Activated T-helper 1 cell treated with anti-CD3 and anti-CD28 coated beads, Interleukin-2, amount 50 U/mL, for 16 hours (primary cell): Measurements from ENCODE around the gene PLCG1.

Source experiments
- DNase-seq, 2 donors: peaks; one replicate each; pipeline ENCODE4 v3.0.0-alpha.2; 2020; ENCODE audit warnings: low read depth in 1 of 2, low spot score in 1 of 2

The PLCG1 gene

DNA sequence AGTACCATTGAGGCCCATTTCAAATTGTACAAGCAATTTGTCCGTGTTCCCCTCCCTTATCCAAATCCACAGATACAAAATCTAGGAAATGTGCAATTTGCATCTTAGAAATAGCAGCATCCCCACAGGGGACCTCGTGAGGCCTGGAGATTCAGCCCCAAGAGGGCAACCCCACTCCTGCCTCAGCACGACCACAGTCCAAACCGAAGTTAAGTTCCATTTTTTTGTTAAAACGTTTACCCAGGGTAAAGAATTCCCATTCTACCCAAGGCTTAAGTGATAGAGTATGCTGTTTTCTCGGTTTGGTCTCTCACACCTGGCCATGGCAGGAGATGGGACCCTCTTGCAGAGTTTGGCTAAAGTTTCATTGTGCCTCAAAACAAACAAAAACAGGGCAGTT lies 41.2 kb downstream of the PLCG1 start:
- DNase-seq: no peak

DNA sequence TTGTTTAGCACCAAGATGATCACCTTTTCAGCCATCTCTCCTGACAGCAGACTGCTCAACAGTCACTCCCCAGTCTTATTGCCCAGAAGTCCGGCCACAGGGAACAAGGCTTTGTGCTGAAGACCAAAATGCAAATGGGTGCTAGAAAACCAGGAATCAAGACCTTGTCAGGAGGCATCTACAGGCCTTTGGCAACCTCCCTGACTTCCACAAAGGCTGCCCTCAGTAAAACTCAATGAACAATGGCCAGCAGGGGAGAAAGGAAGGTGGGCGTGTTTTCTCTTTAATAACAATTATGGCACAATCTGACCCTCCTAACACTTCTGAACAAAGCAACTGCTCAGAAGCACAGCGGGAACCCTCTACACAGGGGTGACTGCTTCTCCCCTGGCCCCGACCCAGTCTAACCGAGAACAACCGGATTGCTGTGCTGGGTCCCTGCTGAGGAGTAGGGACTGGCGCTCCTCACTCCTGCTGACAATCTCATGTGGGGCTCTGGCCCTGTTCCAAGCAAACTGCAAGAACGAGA lies 41.6 kb downstream of the PLCG1 start:
- no peak for DNase-seq

DNA sequence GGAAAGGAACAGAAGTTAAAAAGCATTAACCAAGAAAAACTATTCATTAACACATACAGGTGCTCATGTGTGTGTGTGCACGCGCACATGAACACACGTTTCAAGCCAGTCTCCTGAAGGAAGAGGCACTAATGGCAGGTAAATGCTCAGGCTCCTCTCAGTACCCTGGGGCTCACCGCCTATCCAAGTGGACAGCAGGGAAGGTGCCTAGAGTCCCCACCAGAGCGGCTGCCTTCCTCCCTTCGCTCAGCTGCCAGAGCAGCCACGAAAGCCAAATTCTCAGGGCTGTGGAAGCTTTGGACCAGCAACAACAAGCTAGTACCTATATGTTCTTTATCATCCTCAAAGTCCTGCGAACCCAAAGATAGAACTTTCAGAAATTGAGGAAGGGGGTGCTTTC lies 42.6 kb downstream of the PLCG1 start:
- no peak for DNase-seq

DNA sequence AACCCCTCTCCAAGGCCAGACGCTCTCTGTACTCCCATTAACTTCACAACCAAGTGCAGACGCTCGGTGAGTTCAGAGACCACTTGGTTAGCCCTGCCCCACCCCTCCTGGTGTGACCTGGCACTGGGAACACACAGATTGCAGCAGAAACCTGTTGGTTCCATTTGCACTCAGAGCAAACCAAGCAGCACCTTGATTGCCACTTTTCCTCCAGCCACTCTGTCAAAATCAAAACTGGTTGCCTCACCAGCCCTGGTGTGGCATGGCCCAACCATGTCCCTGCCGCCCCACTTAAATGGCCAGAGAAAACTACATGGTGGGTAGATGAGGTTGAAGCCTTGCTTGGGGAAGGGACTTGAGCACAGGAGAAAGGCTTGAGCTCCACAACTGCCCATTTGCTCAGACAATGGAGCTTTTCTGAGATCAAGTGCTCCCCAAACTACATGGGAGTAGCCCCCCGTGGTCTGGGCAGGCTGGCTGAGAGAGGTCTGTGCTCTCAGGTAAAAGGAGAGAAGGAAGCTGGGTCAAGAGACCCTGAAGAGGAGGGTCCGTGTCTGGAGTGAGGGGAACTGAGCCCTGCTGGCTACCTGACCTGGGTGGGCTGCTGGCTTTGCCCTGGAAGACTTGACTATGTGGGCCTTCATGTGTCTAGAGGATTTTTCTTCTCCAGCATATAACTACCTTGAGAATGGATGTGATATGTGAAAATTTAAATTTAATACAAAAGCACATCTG lies 43.4 kb downstream of the PLCG1 start:
- no peak for DNase-seq

DNA sequence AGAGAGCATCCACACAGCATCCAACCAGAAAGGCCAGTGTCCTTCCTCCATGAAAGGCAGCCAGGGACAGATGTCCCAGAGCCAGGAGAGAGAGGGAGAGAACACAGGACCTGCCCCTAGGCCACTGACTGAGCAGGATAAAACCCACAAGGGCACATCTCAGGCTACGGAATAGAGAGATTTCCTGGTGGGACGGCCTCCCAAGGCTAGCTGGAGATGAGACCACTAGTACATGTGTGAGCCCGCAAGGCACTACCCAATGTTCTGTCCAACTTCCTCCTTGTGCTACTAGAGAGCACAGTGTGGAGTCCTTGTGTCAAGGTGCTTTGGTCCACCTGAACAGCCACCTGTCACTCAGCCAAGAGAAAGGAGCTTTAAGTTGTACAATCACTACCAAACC lies 44.2 kb downstream of the PLCG1 start:
- no peak for DNase-seq

DNA sequence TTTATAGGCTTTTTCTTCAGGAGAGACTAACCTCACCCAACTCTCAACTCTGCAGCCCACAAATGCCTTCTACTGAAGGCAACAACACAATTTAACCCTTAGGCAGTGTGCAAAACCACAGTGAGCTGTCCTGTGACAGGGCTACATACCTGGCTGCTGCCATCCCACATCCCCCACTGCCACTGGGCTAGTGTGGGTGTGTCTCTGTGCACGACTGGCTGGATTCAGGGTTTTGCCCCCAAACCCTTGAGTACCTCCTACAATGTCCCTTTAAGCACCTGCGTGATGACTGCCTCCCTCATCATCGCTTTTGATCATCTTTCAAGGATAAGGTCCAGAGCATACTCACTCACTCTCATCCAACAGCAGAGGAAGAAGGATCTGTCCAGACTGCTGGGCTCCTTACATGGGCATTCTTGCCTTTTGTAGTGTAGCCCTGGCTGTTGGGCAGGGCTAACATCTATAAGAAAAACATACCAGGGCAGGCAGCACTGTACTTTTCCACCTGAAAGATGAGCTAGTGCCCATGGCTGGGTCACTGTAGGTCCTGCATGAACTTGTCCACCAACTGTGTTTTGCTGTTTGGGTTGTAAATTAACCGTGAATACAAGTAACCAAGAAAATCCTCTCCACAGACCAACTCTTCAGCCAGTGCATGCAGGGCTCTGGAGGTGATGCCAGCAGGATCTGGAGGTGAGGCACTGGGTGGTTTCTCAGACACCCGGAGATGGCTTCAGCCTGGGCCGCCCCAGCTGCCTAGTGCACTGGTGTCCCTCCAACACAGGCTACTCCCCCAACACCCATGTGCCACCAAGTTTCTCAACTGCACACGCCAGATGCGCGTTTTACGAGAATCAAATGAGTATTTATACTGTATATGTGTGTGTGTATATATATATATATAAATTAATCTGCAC lies 45.2 kb downstream of the PLCG1 start:
- no peak for DNase-seq

DNA sequence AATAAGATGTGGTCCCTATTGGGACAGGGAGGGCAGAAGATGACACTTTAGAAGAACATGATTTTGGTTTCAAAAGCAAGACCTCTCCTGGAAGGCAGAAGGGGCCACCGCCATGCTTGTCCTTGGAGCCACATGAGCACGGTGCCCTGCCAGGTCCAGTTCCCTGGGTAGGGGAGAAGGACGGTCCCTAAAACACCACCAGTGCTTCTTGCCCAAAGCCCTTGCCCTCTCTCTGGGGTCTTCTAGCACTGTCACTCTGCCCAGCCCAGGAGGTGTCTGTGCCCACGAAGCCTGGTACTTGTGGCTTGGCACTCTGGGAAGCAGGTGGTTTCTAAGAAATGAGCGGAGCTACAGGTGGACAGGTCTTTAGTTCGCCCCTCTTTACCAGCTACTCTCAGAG lies 46.0 kb downstream of the PLCG1 start:
- DNase-seq: no peak

DNA sequence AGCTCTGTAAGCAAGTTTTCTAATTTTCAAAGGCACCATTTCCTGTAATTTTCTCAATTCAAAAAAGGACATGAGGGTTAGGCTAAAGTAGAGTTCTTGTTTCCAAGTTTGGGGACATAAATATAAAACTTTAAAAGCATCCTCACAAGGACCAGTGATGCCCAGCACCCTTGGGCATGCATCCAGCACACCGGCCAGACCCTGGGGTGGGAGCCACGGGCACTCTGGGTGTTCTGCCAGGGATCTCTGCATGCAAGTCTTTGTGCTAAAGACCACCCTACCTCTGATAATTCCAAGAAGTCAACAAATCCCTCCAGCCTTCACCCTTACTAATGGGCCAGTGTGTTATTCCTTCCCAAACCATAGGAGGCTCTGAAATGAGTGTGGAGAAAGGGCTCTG lies 46.5 kb downstream of the PLCG1 start:
- no peak for DNase-seq

DNA sequence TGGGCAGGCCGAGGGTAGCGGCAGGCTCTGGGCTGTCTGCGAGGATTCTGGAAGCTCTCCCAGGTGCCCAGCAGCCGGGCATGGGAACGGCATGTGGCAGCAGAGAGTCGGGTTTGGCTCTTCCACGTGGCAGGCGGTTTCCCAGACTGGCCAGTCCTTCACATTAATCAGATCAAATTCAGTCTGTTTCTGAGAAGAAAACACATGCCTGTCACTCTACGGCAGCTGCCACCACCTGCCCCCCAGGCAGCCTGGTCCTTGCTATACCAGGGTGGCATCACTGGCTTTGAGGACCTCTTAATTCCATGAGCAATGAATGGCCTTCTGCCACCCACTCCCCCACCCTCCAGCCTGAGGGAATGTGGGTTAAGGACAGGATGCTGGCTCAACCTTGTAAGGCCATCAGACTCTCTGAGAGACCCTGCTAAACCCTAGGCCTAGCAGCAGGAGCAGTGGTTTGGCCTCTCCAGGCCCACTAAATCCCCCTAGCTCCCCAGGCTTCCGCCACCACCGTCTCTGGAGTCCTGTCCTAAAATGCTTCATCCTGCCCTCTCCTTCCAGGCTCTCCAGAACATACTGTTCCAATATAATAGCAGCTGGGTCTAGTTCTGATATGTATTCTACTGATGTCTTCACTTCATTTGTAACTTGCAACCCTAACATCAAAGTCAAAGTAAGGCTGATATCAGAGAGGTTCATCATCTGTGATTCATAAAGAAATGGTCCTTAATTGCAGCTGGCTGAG lies 47.8 kb downstream of the PLCG1 start:
- DNase-seq: no peak

DNA sequence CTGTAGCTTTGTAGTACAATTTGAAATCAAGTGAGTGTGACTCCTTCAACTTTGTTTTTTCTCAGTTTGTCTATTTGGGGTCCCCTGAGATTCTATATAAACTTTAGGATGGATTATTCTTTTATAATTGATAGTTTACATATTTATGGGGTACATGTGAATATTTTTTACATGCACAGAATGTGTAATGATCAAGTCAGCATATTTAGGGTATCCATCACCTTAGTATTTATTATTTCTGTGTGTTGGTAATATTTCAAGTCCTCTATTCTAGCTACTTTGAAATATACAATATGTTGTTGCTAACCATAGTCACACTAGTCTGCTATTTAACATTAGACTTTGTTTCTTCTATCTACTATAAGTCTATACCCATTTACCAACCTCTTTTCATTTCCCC lies 50.3 kb downstream of the PLCG1 start:
- no peak for DNase-seq

DNA sequence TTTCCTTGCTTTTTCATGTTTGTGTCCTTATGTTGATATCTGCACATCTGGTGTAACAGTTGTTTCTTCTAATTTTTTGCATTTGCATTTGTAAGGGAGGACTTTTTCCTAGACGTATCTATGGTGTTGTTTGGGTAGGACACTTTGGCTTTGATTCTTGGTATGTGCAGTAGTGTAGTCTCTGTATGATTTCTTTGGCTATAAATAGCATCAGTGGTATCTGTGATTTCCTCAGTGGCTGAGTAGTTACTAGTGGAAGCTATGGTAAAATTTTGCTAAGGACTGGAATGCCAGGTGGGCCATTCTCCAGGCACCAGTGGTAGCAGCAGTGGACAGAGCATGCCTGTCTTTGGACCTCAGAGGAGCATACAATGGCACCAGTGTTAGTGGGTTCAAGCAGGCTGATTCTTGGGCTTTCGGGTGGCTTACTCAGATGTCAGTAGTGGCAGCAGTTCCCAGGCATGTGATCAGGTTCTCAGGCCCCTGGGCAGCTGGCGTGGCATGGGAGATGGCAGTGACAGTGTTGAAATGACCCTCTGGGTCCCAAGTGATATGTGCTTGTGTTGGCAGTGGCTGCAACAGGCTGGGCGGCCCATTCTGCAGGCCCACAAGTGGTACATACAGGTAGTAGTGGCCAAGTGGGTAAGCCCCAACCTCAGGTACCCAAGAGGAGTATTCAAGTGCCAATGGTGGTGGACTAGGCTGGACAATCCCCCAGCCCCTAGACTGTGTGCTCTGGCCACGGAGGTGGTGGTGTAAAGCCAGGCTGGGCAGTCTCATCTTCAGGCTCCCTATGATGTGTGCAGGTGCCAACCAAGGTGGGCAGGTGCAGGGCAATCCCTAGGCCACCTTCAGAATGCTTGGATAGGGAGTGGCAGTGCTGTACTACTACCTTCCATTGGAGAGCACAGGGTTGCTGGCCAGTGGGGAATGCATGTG lies 54.5 kb downstream of the PLCG1 start:
- DNase-seq: no peak

DNA sequence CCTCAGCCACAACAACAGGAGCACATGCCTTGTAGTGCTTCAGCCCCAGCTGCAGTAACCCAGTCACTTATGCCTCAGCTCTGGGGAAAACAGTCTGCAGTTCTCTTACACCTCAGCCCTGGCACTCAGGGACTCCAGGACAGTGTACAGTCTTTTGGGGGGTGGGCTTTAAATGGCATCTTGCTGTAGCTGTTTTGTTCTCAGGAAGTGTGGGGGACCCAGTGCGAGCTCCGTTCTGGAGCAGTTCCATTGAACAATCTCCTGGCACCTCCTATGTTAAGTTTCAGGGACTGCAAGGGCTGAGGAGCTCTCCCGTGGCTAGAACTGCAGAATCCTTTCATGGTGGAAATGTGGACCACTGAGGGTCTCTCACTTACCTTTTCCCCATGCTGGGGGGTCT lies 55.2 kb downstream of the PLCG1 start:
- no peak for DNase-seq

DNA sequence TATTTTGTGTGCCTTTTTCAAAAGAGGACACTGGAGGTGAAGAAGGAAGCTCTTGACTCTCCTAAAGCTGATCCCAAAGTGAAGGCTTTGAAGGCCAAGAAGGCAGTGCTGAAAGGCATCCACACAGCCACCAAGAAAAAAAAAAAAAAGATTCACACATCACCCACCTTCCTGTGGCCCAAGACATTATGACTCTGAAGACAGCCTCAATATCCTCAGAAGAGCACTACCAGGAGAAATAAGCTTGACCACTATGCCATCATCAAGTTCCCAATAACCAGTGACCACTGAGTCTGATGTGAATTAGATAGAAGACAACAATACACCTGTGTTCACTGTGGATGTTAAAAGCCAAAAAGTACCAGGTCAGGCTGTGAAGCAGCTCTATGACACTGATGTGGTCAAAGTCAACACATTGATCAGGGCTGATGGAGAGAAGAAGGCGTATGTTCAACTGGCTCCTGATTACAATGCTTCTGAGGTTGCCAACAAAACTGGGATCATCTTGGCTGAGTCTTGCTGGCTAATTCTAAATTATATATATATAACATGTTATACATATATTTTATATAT lies 59.4 kb downstream of the PLCG1 start:
- no peak for DNase-seq

DNA sequence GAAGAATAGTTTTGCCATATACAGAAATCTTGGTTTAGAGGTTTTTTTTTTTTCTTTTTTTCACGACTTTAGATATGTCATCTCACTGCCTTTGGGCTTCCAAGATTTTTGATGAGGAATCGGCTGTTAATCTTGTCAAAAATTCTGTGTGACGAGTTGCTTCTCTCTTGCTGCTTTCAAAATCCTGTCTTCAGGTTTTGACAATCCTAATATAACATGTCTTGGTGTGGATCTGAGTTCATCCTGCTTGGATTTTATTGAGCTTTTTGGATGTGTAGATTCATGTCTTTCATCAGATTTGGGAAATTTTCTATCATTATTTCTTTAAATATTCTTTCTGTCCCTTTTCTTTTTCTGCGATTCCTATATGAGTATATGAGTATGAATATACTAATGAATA lies 61.1 kb downstream of the PLCG1 start:
- no peak for DNase-seq

DNA sequence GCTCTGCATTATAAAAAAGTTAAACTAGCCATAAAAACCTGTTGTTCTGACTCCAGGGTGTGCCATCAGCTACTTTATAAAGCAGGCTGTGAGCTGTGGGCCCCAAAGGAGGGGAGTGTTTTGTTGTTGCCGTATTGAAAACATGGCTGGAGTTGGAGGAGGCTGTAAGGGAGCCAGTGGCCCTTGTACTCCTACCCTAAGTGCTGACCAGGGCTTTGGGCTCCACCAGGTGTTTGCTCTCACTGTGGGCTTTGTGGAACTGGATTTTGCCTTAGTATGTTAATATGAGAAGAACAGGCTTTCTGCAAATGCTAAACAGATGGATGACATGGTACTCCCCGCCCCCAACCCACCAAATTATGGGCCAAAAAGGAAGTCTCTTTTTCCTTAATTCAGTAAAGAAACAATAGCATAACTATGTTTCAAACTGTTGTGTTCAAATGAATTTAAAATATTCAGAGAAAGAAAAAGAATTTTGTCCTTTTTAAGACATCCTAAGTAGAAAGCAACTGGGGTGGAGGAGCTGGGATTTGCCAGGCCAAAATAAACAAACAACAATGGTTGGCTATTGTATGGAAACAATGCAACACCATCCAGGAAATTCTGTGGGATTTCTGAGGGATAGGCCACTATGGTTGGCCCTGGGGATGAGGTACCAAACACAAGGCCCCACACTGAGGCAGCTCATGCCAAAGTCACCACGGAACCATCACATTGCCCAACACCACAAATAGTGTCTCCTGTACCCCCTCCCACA lies 63.3 kb downstream of the PLCG1 start:
- DNase-seq: no peak

DNA sequence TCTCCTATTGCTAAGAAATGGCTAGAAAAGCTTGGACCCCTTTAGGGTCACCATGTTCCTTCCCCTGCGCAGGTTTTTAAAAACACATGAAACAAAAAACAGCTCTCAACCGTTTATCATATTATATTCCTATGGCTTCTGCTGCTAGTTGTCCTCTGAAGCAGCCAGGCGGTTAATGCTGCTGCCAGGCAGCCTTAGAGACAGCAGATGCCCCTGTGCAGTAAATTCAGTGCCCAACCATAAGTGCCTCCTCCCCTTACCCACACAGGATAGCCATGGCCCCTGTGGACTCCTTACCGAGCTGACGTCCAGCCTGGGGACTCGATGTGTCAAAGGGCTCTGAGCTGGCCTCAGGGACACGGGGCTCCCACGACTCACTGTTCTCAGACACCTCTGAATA lies 64.4 kb downstream of the PLCG1 start:
- DNase-seq: no peak

DNA sequence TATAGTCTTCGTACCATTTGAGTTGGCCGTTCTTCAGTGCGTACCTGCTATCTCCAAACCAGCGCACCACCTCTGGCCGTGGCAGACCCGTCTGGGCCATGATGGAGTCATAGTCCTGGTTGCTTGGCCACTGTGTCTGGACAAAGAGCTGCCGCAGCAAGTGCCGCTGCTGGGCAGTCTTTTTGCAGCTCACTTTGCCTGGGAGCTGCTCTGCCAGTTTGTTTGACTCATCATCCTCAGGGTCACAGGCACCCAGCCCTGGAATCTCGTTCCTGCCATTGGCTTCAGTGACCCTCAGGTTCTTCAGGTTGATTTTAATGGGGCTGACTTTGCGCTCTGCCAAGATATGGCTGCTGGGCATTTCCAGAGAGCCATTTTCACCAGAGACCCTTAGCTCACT lies 65.1 kb downstream of the PLCG1 start:
- DNase-seq: no peak

DNA sequence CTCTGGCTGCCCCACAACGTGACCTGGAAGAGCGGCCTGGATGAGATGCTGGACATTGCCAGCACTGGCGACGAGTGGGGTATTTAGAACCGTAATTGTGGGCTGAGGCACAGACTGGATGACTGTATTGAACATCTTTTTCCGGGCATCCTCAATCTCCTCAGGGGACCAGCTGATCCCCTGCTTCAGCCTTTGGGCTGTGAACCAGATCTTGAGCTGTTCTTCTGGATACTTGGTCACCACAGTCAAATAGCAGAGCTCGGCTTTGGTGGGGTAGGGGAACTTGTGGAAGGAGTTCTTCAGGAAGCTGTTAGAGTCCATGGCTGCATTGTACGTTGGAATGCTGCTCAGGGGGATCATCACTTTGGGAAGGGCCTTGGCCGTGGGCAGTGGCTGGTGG lies 66.3 kb downstream of the PLCG1 start:
- DNase-seq: no peak
